Skeletal muscle tissue (tissue), 4 donors: ENCODE data around the gene EEF1G. TPM values are rescaled to one million over a fixed set of nuclear protein-coding genes. Genes with fewer than 3 reads are reported as not detected.
"Not testable (repeated sequence)": the region's sequence is repeated elsewhere in the genome, so short reads cannot be mapped to it uniquely, and the experiment has no call there.

Experiments used
- H3K27ac ChIP-seq: one replicate; pipeline ENCODE4 v1.7.0; 2013; ENCODE audit warnings: mild to moderate bottlenecking, low read depth, low read length, inconsistent platforms
- H3K27me3 ChIP-seq, 3 donors: one replicate each; pipeline ENCODE4 v1.7.0; 2013; ENCODE audit warnings: low read length in 3 of 3; ENCODE audit not compliant: control insufficient read depth in 3 of 3, insufficient read depth in 3 of 3
- H3K36me3 ChIP-seq, 3 donors: one replicate each; pipeline ENCODE4 v1.7.0; 2013; ENCODE audit warnings: low read length in 3 of 3; ENCODE audit not compliant: control insufficient read depth in 3 of 3, insufficient read depth in 3 of 3
- H3K4me1 ChIP-seq, 3 donors: one replicate each; pipeline ENCODE4 v1.7.0; 2013; ENCODE audit warnings: low read length in 3 of 3, mild to moderate bottlenecking in 3 of 3; ENCODE audit not compliant: control insufficient read depth in 3 of 3, insufficient read depth in 3 of 3
- H3K4me3 ChIP-seq, 3 donors: one replicate each; pipeline ENCODE4 v1.7.0; 2013; ENCODE audit warnings: low read length in 3 of 3
- H3K9ac ChIP-seq, 3 donors: one replicate each; pipeline ENCODE4 v1.7.0; 2013; ENCODE audit warnings: low read length in 3 of 3, mild to moderate bottlenecking in 3 of 3, moderate library complexity in 2 of 3, low read depth in 1 of 3
- H3K9me3 ChIP-seq, 3 donors: one replicate each; pipeline ENCODE4 v1.7.0; 2013; ENCODE audit warnings: low read length in 3 of 3; ENCODE audit not compliant: control insufficient read depth in 3 of 3
- total RNA-seq: library from RNA; depleted of rRNA; stranded (reverse); fragments of >200 nt; gene quantifications from one replicate; pipeline ENCODE4 v1.2.3, GENCODE V29; 2014
- donor health status: Osteomylitis.

EEF1G gene
- total RNA-seq, 1 donor from 2014 or later, result 2,520 TPM

GRCh38 chr11:62556875-62557631 lies 16.6 kb downstream of the EEF1G start:
- Histone ChIP-seq H3K36me3 (peaks cover 14 to 18% (median 17%) of the 10 kb centered on the region in 3 donors), H3K27me3 (no peaks in the 10 kb centered on the region), H3K27ac (peak overlapping the region; percentile 95), H3K4me3 (peak overlapping the region in 2 of 3 donors; percentile 30 to 58), H3K9me3 (no peaks in the 10 kb centered on the region), H3K9ac (peak overlapping the region; percentile 32 to 88 (median 48)), H3K4me1 (peaks cover 73 to 86% (median 81%) of the 10 kb centered on the region in 3 donors)

GRCh38 chr11:62556108-62556874 lies 17.4 kb downstream of the EEF1G start:
- H3K4me3 ChIP-seq, result peak overlapping the region; percentile 30 to 58 (median 51)
- H3K9me3 ChIP-seq, result no peaks in the 10 kb centered on the region
- H3K36me3 ChIP-seq, result peaks cover 12 to 18% (median 17%) of the 10 kb centered on the region in 3 donors
- H3K4me1 ChIP-seq, result peaks cover 80 to 91% (median 86%) of the 10 kb centered on the region in 3 donors
- H3K27ac ChIP-seq, result peak overlapping the region; percentile 95
- H3K9ac ChIP-seq, result peak overlapping the region; percentile 61 to 88 (median 62)
- no peaks in the 10 kb centered on the region for H3K27me3 ChIP-seq

GRCh38 chr11:62555464-62556107 lies 18.1 kb downstream of the EEF1G start:
- peaks cover 79 to 91% (median 79%) of the 10 kb centered on the region in 3 donors for H3K4me1 ChIP-seq
- peak overlapping the region in 2 of 3 donors; percentile 30 to 58 for H3K4me3 ChIP-seq
- H3K27ac ChIP-seq, result peak overlapping the region; percentile 95
- peaks cover 12 to 18% (median 17%) of the 10 kb centered on the region in 3 donors for H3K36me3 ChIP-seq
- no peaks in the 10 kb centered on the region for H3K9me3 ChIP-seq
- peak overlapping the region; percentile 61 to 88 (median 62) for H3K9ac ChIP-seq
- no peaks in the 10 kb centered on the region for H3K27me3 ChIP-seq

GRCh38 chr11:62554387-62555167 lies 19.1 kb downstream of the EEF1G start:
- peak overlapping the region; percentile 30 to 52 (median 52) for H3K4me3 ChIP-seq
- H3K27ac ChIP-seq, result peak overlapping the region; percentile 95
- peaks cover 69 to 89% (median 72%) of the 10 kb centered on the region in 3 donors for H3K4me1 ChIP-seq
- H3K9me3 ChIP-seq, result no peaks in the 10 kb centered on the region
- no peaks in the 10 kb centered on the region for H3K27me3 ChIP-seq
- H3K36me3 ChIP-seq, result peaks cover 7 to 15% (median 12%) of the 10 kb centered on the region in 3 donors
- H3K9ac ChIP-seq, result peak overlapping the region; percentile 62 to 88 (median 66)

GRCh38 chr11:62553839-62554361 lies 19.8 kb downstream of the EEF1G start:
- Histone ChIP-seq H3K9me3 (no peaks in the 10 kb centered on the region), H3K27me3 (no peaks in the 10 kb centered on the region), H3K27ac (peak overlapping the region; percentile 95), H3K36me3 (peaks cover under 1 to 10% (median 6%) of the 10 kb centered on the region in 3 donors), H3K4me3 (peak overlapping the region; percentile 30 to 67 (median 52)), H3K9ac (peak overlapping the region; percentile 66 to 95 (median 88)), H3K4me1 (peaks cover 66 to 84% (median 78%) of the 10 kb centered on the region in 3 donors)

- Histone ChIP-seq H3K4me3 (peak overlapping the region; percentile 30 to 67 (median 52)), H3K9ac (peak overlapping the region; percentile 66 to 95 (median 88)), H3K27ac (peak overlapping the region; percentile 95), H3K27me3 (no peaks in the 10 kb centered on the region), H3K4me1 (peaks cover 72 to 90% (median 82%) of the 10 kb centered on the region in 3 donors), H3K9me3 (no peaks in the 10 kb centered on the region), H3K36me3 (peaks cover 0 to 6% (median under 1%) of the 10 kb centered on the region in 3 donors)
Observed at GRCh38 chr11:62553080-62553838, 20.4 kb downstream of the EEF1G start.

GRCh38 chr11:62552485-62553079 lies 21.1 kb downstream of the EEF1G start:
- H3K27me3 ChIP-seq, result no peaks in the 10 kb centered on the region
- peaks cover 0 to 4% (median 0%) of the 10 kb centered on the region in 3 donors for H3K36me3 ChIP-seq
- no peaks in the 10 kb centered on the region for H3K9me3 ChIP-seq
- peak overlapping the region; percentile 95 for H3K27ac ChIP-seq
- H3K4me1 ChIP-seq, result peaks cover 78 to 92% (median 89%) of the 10 kb centered on the region in 3 donors
- H3K4me3 ChIP-seq, result peak overlapping the region; percentile 30 to 67 (median 52)
- peak overlapping the region; percentile 66 to 95 (median 88) for H3K9ac ChIP-seq

GRCh38 chr11:62550478-62550877 lies 23.2 kb downstream of the EEF1G start:
- not testable (repeated sequence) for H3K36me3 ChIP-seq, H3K27ac ChIP-seq, H3K27me3 ChIP-seq, H3K9me3 ChIP-seq, H3K4me3 ChIP-seq, H3K9ac ChIP-seq
- peaks cover 60 to 79% (median 75%) of the 10 kb centered on the region in 3 donors for H3K4me1 ChIP-seq
